ENCODE measurements around the gene MEGF6. TPM values are rescaled to one million over a fixed set of nuclear protein-coding genes. Genes with fewer than 3 reads are reported as not detected.

MEGF6 gene
- total RNA-seq, 1 donor from 2014 or later = 1.7 TPM

DNA sequence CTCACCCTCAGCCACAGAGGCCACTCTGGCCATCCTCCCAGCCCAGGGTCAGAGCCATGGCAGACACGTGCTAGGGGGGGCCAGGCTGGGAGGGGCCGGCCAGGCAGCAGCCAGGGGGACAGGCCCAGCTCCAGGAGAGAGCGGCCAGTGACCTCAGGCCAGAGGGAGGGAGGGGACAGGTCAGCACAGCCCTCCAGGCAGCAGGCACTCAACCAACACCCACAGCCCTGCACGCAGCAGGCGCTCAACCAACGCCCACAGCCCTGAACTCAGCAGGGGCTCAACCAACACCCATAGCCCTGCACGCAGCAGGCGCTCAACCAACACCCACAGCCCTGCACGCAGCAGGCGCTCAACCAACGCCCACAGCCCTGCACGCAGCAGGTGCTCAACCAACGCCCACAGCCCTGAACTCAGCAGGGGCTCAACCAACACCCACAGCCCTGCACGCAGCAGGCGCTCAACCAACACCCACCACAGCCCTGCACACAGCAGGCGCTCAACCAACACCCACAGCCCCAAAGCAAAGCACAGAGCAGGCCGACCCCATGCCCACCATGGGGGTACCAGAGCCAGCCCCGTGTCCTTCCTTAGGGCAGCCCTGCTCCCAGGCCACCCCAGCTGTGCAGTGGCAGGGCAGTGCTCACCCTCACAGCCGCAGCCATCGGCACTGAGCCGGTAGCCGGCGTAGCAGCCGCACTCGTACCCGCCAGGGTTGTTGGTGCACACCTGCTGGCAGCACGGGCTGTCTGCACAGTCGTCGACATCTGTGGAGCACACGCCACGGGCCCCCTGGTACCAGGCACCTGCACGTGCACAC is 101.0 kb downstream of the MEGF6 start:
- Mint-ChIP-seq H3K9me3 (no peaks in the 10 kb centered on the region), H3K4me1 (ENCODE audit: low read depth) (no peaks in the 10 kb centered on the region), H3K4me3 (ENCODE audit: low read depth) (no peak overlapping the region), H3K27me3 (ENCODE audit: low read depth) (no peaks in the 10 kb centered on the region), H3K36me3 (ENCODE audit: low read depth) (no peaks in the 10 kb centered on the region), H3K27ac (no peak overlapping the region)
- intact Hi-C loops (cut with micrococcal nuclease) = no loop called here
- no peak for DNase-seq (ENCODE audit: low spot score)

GRCh38 chr1:3509721-3510120 is 101.6 kb downstream of the MEGF6 start:
- H3K36me3 Mint-ChIP-seq (ENCODE audit: low read depth) = no peaks in the 10 kb centered on the region

GRCh38 chr1:3508757-3509415 is 102.4 kb downstream of the MEGF6 start:
- no peak overlapping the region for H3K4me3 Mint-ChIP-seq (ENCODE audit: low read depth)
- H3K9me3 Mint-ChIP-seq = no peaks in the 10 kb centered on the region
- H3K27me3 Mint-ChIP-seq (ENCODE audit: low read depth) = no peaks in the 10 kb centered on the region
- no peaks in the 10 kb centered on the region for H3K4me1 Mint-ChIP-seq (ENCODE audit: low read depth)
- intact Hi-C loops (cut with micrococcal nuclease) = no loop called here
- no peak for DNase-seq (ENCODE audit: low spot score)
- H3K36me3 Mint-ChIP-seq (ENCODE audit: low read depth) = no peaks in the 10 kb centered on the region
- no peak overlapping the region for H3K27ac Mint-ChIP-seq

More at GRCh38 chr1:3509721-3510120, 101.6 kb downstream of the MEGF6 start:
- H3K9me3 Mint-ChIP-seq = no peaks in the 10 kb centered on the region
- H3K27me3 Mint-ChIP-seq (ENCODE audit: low read depth) = no peaks in the 10 kb centered on the region
- no peak for DNase-seq (ENCODE audit: low spot score)
- H3K4me3 Mint-ChIP-seq (ENCODE audit: low read depth) = no peak overlapping the region
- no peaks in the 10 kb centered on the region for H3K4me1 Mint-ChIP-seq (ENCODE audit: low read depth)
- intact Hi-C loops (cut with micrococcal nuclease) = no loop called here
- no peak overlapping the region for H3K27ac Mint-ChIP-seq

GRCh38 chr1:3507636-3508275 is 103.6 kb downstream of the MEGF6 start:
- Mint-ChIP-seq H3K9me3 (no peaks in the 10 kb centered on the region), H3K36me3 (ENCODE audit: low read depth) (no peaks in the 10 kb centered on the region), H3K27me3 (ENCODE audit: low read depth) (no peaks in the 10 kb centered on the region), H3K27ac (no peak overlapping the region), H3K4me1 (ENCODE audit: low read depth) (no peaks in the 10 kb centered on the region), H3K4me3 (ENCODE audit: low read depth) (no peak overlapping the region)
- no peak for DNase-seq (ENCODE audit: low spot score)
- intact Hi-C loops (cut with micrococcal nuclease) = no loop called here

DNA sequence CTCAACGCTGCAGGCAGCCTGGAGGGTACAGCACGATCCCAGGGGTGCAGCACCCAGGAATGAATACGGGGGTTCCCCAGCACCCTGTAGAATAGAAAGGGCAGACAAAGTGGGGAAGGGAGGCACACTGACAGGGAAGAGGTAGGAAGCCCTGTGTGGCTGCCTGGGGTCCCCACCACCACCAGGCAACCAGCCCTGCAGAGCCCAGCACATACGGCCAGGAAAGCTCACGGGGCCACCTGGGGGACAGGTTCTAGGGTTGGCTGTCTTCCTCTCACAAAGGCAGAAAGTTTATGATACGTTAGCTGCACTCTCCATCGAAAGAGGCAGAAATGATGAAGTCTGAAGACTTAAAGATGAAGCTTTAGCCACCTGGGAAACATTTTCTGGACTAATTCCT is 104.4 kb downstream of the MEGF6 start:
- H3K27me3 Mint-ChIP-seq (ENCODE audit: low read depth) = no peaks in the 10 kb centered on the region

DNA sequence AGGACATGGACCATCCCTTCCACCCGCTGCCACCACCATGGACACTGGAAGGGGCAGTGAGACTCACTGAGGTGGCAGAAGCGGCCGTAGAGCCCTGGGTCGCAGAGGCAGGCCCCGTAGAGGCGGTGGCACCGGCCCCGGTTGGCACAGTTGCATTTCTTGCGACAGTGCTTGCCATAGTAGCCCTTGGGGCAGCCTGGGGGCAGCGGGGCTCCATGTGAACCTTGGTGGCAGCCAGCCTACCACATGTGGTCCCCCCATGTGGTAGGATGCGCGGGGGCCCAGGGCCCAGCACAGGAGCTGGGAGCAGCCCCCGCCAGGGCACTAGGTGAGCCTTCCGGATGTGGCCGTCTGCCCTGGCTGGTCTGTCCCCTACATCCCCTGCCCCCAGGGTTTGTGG is 105.3 kb downstream of the MEGF6 start:
- no peaks in the 10 kb centered on the region for H3K36me3 Mint-ChIP-seq (ENCODE audit: low read depth)
- no peak for DNase-seq (ENCODE audit: low spot score)
- H3K27ac Mint-ChIP-seq = no peak overlapping the region
- H3K4me1 Mint-ChIP-seq (ENCODE audit: low read depth) = no peaks in the 10 kb centered on the region
- H3K27me3 Mint-ChIP-seq (ENCODE audit: low read depth) = no peaks in the 10 kb centered on the region
- intact Hi-C loops (cut with micrococcal nuclease) = no loop called here
- H3K9me3 Mint-ChIP-seq = no peaks in the 10 kb centered on the region
- H3K4me3 Mint-ChIP-seq (ENCODE audit: low read depth) = no peak overlapping the region

More for the DNA sequence above, 104.4 kb downstream of the MEGF6 start:
- H3K9me3 Mint-ChIP-seq = no peaks in the 10 kb centered on the region
- H3K4me1 Mint-ChIP-seq (ENCODE audit: low read depth) = no peaks in the 10 kb centered on the region
- no peak for DNase-seq (ENCODE audit: low spot score)
- intact Hi-C loops (cut with micrococcal nuclease) = no loop called here
- no peak overlapping the region for H3K27ac Mint-ChIP-seq
- no peak overlapping the region for H3K4me3 Mint-ChIP-seq (ENCODE audit: low read depth)
- H3K36me3 Mint-ChIP-seq (ENCODE audit: low read depth) = no peaks in the 10 kb centered on the region

DNA sequence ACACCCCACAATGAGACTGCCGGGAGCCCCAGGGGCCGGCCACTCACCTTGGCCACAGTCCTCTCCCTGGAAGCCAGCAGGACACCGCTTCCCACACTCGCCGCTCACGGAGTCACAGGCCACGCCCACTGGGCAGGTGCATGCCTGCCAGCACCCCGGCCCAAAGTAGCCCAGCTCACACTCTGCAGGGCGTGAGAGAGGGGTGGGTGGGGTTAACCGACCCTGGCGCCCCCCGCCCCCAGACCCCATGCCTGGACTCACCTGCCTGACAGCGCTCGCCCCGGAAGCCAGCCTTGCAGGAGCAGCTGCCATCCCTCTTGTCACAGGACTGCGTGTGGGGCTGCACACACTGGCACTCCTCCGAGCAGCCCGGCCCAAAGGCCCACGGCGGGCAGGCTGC is 106.1 kb downstream of the MEGF6 start:
- Mint-ChIP-seq H3K4me1 (ENCODE audit: low read depth) (no peaks in the 10 kb centered on the region), H3K27me3 (ENCODE audit: low read depth) (no peaks in the 10 kb centered on the region), H3K36me3 (ENCODE audit: low read depth) (no peaks in the 10 kb centered on the region), H3K27ac (no peak overlapping the region), H3K9me3 (no peaks in the 10 kb centered on the region), H3K4me3 (ENCODE audit: low read depth) (no peak overlapping the region)
- intact Hi-C loops (cut with micrococcal nuclease) = no loop called here
- DNase-seq (ENCODE audit: low spot score) = no peak

DNA sequence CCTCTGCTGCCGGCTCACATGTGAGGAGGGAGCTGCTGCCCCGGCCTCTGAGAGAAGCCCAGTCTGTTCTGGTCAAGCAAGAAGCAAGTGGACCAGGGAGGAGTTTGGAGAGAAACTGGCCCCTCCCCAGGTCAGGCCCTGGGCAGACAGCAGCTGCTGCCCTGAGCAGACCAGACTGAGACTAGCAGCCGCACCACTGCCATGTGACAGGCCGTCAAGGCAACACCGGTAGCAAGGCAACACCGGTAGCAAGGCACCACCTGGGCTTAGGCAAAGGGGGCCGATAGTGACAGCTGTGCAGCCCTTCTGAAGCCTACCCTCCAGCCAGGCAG is 106.5 kb downstream of the MEGF6 start:
- H3K27me3 Mint-ChIP-seq (ENCODE audit: low read depth) = no peaks in the 10 kb centered on the region
- no peaks in the 10 kb centered on the region for H3K9me3 Mint-ChIP-seq
- DNase-seq (ENCODE audit: low spot score) = no peak
- H3K36me3 Mint-ChIP-seq (ENCODE audit: low read depth) = no peaks in the 10 kb centered on the region
- no peaks in the 10 kb centered on the region for H3K4me1 Mint-ChIP-seq (ENCODE audit: low read depth)
- H3K27ac Mint-ChIP-seq = no peak overlapping the region
- H3K4me3 Mint-ChIP-seq (ENCODE audit: low read depth) = no peak overlapping the region
- intact Hi-C loops (cut with micrococcal nuclease) = no loop called here

GRCh38 chr1:3504151-3504821 is 107.0 kb downstream of the MEGF6 start:
- intact Hi-C loops (cut with micrococcal nuclease) = no loop called here
- Mint-ChIP-seq H3K36me3 (ENCODE audit: low read depth) (no peaks in the 10 kb centered on the region), H3K27ac (no peak overlapping the region), H3K9me3 (no peaks in the 10 kb centered on the region), H3K4me1 (ENCODE audit: low read depth) (no peaks in the 10 kb centered on the region), H3K27me3 (ENCODE audit: low read depth) (no peaks in the 10 kb centered on the region), H3K4me3 (ENCODE audit: low read depth) (no peak overlapping the region)
- no peak for DNase-seq (ENCODE audit: low spot score)

DNA sequence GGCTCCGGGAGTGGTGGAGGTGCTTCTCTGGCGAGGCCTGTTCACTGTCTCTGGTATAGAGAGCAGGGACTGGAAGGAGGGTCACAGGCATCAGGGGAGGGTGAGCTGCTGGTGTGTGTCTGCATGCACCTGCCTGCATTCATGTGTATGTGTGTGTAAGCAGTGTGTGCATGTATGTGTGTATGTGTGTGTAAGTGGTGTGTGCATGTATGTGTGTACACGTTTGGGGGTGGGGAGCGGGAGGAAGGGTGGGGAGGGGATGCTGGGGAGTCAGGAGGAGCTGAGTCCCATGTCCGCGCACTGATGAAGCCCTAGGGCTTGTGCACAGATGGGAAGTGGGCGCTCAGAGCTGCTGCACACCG is 107.8 kb downstream of the MEGF6 start:
- no peak for DNase-seq (ENCODE audit: low spot score)
- H3K4me3 Mint-ChIP-seq (ENCODE audit: low read depth) = no peak overlapping the region
- H3K36me3 Mint-ChIP-seq (ENCODE audit: low read depth) = no peaks in the 10 kb centered on the region
- H3K27me3 Mint-ChIP-seq (ENCODE audit: low read depth) = no peaks in the 10 kb centered on the region
- no peaks in the 10 kb centered on the region for H3K9me3 Mint-ChIP-seq
- H3K27ac Mint-ChIP-seq = no peak overlapping the region
- intact Hi-C loops (cut with micrococcal nuclease) = no loop called here
- H3K4me1 Mint-ChIP-seq (ENCODE audit: low read depth) = no peaks in the 10 kb centered on the region

GRCh38 chr1:3502641-3503524 is 108.4 kb downstream of the MEGF6 start:
- no peak for DNase-seq (ENCODE audit: low spot score)
- Mint-ChIP-seq H3K4me3 (ENCODE audit: low read depth) (no peak overlapping the region), H3K27ac (no peak overlapping the region), H3K27me3 (ENCODE audit: low read depth) (no peaks in the 10 kb centered on the region), H3K36me3 (ENCODE audit: low read depth) (no peaks in the 10 kb centered on the region), H3K9me3 (no peaks in the 10 kb centered on the region), H3K4me1 (ENCODE audit: low read depth) (no peaks in the 10 kb centered on the region)
- intact Hi-C loops (cut with micrococcal nuclease) = no loop called here

GRCh38 chr1:3501856-3502640 is 109.3 kb downstream of the MEGF6 start:
- Mint-ChIP-seq H3K27me3 (ENCODE audit: low read depth) (no peaks in the 10 kb centered on the region), H3K9me3 (no peaks in the 10 kb centered on the region), H3K4me3 (ENCODE audit: low read depth) (no peak overlapping the region), H3K36me3 (ENCODE audit: low read depth) (no peaks in the 10 kb centered on the region), H3K4me1 (ENCODE audit: low read depth) (no peaks in the 10 kb centered on the region), H3K27ac (no peak overlapping the region)
- DNase-seq (ENCODE audit: low spot score) = no peak
- intact Hi-C loops (cut with micrococcal nuclease) = no loop called here
